GM06990 (cell line): ENCODE measurements around the gene PRM2.

Experiments
- DNase-seq: peaks from one replicate; pipeline ENCODE4 v3.0.0-alpha.2; 2011; ENCODE audit not compliant: insufficient read length; ENCODE audit errors: extremely low read depth
- H3K27me3 ChIP-seq: replicated peaks from 2 replicates; pipeline ENCODE4 v1.6.0; 2011; ENCODE audit warnings: low read length; ENCODE audit not compliant: control insufficient read depth, insufficient read depth
- H3K36me3 ChIP-seq: 2 replicates; pipeline ENCODE4 v1.5.1; 2011; ENCODE audit warnings: low read length; ENCODE audit not compliant: control insufficient read depth, insufficient read depth
- H3K4me3 ChIP-seq: replicated peaks from 2 replicates; pipeline ENCODE4 v1.5.1; 2011; ENCODE audit warnings: low read depth, mild to moderate bottlenecking, control low read depth, low read length
- CTCF ChIP-seq: IDR thresholded peaks from 2 replicates; pipeline ENCODE4 v1.5.1; 2011; ENCODE audit warnings: low read length, control low read depth, mild to moderate bottlenecking, inconsistent platforms; ENCODE audit not compliant: insufficient read depth, poor library complexity, severe bottlenecking

PRM2 gene

DNA sequence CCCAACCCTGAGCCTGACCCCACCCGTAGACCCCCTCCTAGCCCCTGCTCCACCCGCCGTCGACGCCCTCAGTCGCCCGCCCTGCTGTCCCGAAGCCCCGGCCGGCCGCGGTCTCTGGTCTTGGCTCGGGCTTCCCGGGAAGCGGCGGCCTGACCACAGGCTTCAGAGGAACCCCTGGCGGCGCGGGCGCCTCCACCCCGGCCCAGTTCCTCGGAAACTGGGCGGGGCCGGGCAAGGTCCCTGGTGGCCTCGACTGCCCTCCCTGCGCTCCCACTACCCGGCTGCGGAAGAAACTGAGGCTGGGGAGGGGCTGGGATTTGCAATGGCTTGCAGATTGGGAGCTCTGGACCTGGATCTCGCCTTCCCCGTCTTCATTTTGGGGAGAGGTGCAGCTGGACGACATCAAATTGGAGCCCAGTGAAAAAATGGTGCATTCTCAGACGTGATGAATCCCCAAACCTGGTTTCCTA lies 19.6 kb downstream of the PRM2 start:
- peaks cover 14% of the 10 kb centered on the region for H3K36me3 ChIP-seq
- no peaks in the 10 kb centered on the region for H3K27me3 ChIP-seq
- no peak for DNase-seq
- H3K4me3 ChIP-seq = peak overlapping the region; percentile 87
- TF ChIP-seq CTCF = no peak

GRCh38 chr16:11255737-11256660 lies 20.3 kb downstream of the PRM2 start, which contains the start of gene SOCS1:
TSS of gene SOCS1 (minus strand) at chr16:11256204. CDS start at chr16:11255478, 726 bp downstream.
- Histone ChIP-seq H3K4me3 (peak within 1 kb of the TSS; percentile 93), H3K36me3 (peaks cover 14% of the 10 kb centered on the region), H3K27me3 (no peaks in the 10 kb centered on the region)
- DNase-seq = peak; percentile 93
- TF ChIP-seq CTCF = peak; percentile 24

- Histone ChIP-seq H3K27me3 (no peaks in the 10 kb centered on the region), H3K36me3 (peaks cover 14% of the 10 kb centered on the region), H3K4me3 (peak overlapping the region; percentile 93)
- TF ChIP-seq CTCF = no peak
- DNase-seq = peak; percentile 84
These were observed 21.2 kb downstream of the PRM2 start for GRCh38 chr16:11254913-11255736.

DNA sequence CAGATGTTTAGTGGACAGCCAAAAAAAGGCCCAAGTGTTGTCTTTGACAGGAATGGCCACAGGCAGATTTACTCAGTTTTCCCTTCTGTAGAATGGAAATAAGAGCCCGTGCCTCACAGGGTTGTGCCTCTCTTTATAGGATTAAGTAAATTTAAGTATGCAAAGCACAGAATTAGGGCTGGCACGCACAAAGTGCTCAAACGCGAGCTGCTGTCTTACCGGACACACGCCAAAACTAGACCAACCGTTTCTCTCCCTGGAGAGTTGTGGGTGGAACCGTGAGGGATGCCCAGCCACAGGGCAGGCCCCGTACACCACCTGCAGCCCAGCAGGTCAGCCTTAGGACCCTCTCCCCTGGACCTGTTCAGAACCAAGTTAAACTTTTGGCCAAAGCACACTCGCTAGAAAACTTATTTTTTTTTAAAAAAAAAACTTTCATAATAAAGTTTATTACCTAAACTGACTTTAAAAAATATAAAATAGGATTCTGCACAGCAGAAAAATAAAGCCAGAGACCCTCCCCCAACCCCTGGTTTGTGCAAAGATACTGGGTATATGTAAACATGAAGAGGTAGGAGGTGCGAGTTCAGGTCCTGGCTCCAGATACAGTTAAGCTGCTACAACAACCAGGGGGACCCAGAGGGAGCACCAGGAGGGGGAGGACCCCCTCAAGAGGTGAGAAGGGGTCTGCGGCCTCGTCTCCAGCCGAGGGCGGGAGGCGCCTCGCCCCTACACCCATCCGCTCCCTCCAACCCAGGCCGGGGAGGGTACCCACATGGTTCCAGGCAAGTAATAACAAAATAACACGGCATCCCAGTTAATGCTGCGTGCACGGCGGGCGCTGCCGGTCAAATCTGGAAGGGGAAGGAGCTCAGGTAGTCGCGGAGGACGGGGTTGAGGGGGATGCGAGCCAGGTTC lies 22.0 kb downstream of the PRM2 start:
- peak overlapping the region; percentile 93 for H3K4me3 ChIP-seq
- peaks cover 14% of the 10 kb centered on the region for H3K36me3 ChIP-seq
- DNase-seq = peak; percentile 41
- H3K27me3 ChIP-seq = no peaks in the 10 kb centered on the region
- peak; percentile 7 for TF ChIP-seq CTCF
